ENCODE measurements around the gene SEC23IP. TPM values are rescaled to one million over a fixed set of nuclear protein-coding genes. Genes with fewer than 3 reads are reported as not detected.

The SEC23IP gene
- total RNA-seq, 1 donor from 2014 or later, result 86.2 TPM

DNA sequence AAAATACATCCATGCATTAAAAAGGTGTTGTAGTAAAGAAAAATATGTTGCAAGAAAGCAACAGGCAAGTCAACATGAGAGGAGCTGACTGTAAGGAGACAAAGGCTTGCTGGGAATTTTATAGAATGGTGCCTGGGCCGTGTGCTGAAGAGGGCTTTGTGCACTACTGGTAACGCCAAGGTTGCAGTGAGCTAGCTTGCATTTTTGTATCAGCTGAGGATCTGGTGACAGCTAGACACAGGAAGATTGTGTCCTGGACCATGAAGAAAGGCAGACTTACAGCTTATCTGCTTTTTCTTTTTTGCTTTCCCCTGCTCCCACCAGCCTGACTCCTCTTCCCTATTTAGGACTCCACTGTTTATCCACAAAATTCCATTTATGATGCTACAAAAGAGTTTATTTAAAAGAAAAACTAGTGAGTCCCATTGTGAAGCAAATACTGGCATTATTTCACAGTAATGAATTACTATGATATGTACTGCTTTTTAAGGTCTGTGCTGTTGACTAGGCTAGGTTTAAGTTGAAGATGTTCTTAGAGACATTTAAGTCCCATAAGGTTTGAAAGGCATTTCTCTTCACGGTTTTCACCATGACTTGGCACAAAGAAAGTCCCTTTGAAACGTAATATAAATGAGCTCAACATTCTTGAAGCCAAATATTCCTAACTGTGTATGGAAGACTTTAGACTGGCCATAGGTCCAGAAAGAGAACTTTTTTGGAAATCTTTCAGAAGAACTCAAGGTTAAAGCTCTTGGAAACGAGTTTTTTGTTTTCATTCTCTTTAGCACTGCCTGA lies 88.6 kb downstream of the SEC23IP start:
- H3K9me3 Mint-ChIP-seq, result peaks cover 3% of the 10 kb centered on the region
- H3K27me3 Mint-ChIP-seq (ENCODE audit: low read depth), result no peaks in the 10 kb centered on the region
- DNase-seq (ENCODE audit: low read depth, low spot score), result no peak
- H3K36me3 Mint-ChIP-seq (ENCODE audit: low read depth), result peaks cover 3% of the 10 kb centered on the region
- H3K4me1 Mint-ChIP-seq, result no peaks in the 10 kb centered on the region
- TF ChIP-seq, protein P1, sequence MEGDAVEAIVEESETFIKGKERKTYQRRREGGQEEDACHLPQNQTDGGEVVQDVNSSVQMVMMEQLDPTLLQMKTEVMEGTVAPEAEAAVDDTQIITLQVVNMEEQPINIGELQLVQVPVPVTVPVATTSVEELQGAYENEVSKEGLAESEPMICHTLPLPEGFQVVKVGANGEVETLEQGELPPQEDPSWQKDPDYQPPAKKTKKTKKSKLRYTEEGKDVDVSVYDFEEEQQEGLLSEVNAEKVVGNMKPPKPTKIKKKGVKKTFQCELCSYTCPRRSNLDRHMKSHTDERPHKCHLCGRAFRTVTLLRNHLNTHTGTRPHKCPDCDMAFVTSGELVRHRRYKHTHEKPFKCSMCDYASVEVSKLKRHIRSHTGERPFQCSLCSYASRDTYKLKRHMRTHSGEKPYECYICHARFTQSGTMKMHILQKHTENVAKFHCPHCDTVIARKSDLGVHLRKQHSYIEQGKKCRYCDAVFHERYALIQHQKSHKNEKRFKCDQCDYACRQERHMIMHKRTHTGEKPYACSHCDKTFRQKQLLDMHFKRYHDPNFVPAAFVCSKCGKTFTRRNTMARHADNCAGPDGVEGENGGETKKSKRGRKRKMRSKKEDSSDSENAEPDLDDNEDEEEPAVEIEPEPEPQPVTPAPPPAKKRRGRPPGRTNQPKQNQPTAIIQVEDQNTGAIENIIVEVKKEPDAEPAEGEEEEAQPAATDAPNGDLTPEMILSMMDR (conservative IDR thresholded peaks at IDR 0.05), result no peak
- H3K27ac Mint-ChIP-seq (ENCODE audit: unreplicated experiment), result no peak overlapping the region
- H3K4me3 Mint-ChIP-seq, result no peak overlapping the region

- no peak overlapping the region for H3K27ac Mint-ChIP-seq (ENCODE audit: unreplicated experiment)
- H3K27me3 Mint-ChIP-seq (ENCODE audit: low read depth), result no peaks in the 10 kb centered on the region
- H3K36me3 Mint-ChIP-seq (ENCODE audit: low read depth), result peaks cover 3% of the 10 kb centered on the region
- H3K4me1 Mint-ChIP-seq, result no peaks in the 10 kb centered on the region
- no peak overlapping the region for H3K4me3 Mint-ChIP-seq
- peaks cover 3% of the 10 kb centered on the region for H3K9me3 Mint-ChIP-seq
- TF ChIP-seq, protein P1 (conservative IDR thresholded peaks at IDR 0.05), result no peak
- DNase-seq (ENCODE audit: low read depth, low spot score), result no peak
Observed at GRCh38 chr10:119981826-119982225, 89.3 kb downstream of the SEC23IP start.

DNA sequence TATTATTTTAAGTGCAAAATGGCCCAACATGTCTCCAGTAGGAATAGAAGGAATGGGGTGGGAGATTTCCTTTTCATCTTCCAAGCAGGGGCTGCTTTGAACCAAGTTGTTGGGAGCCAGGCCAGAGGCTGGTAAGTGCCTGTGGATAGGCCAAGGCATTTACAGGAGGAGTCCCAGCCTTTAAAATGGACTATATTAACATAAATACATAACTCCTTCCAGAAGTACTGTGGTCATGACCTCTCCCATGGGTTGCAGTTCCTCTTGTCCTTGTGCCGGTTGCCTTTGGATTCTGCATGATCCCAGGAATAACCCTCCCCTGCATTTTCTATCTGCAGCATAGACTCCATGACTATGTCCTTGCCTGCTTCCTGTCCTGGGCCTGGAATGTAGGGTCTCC lies 95.8 kb downstream of the SEC23IP start:
- no peak overlapping the region for H3K27ac Mint-ChIP-seq (ENCODE audit: unreplicated experiment)
- DNase-seq (ENCODE audit: low read depth, low spot score), result no peak
- H3K27me3 Mint-ChIP-seq (ENCODE audit: low read depth), result peaks cover 10% of the 10 kb centered on the region
- no peak overlapping the region for H3K4me3 Mint-ChIP-seq
- H3K36me3 Mint-ChIP-seq (ENCODE audit: low read depth), result peaks cover 3% of the 10 kb centered on the region
- H3K4me1 Mint-ChIP-seq, result no peaks in the 10 kb centered on the region
- peaks cover 3% of the 10 kb centered on the region for H3K9me3 Mint-ChIP-seq
- TF ChIP-seq, protein P1 (conservative IDR thresholded peaks at IDR 0.05), result no peak

- Mint-ChIP-seq H3K27me3 (ENCODE audit: low read depth) (peaks cover 13% of the 10 kb centered on the region), H3K4me1 (no peaks in the 10 kb centered on the region)
- TF ChIP-seq, protein P1 (conservative IDR thresholded peaks at IDR 0.05), result no peak
Observed at GRCh38 chr10:119989966-119990365, 97.4 kb downstream of the SEC23IP start.

GRCh38 chr10:119991066-119991465 lies 98.5 kb downstream of the SEC23IP start:
- H3K4me3 Mint-ChIP-seq, result no peak overlapping the region

More at GRCh38 chr10:119989966-119990365, 97.4 kb downstream of the SEC23IP start:
- Mint-ChIP-seq H3K27ac (ENCODE audit: unreplicated experiment) (no peak overlapping the region), H3K9me3 (no peaks in the 10 kb centered on the region), H3K4me3 (no peak overlapping the region), H3K36me3 (ENCODE audit: low read depth) (no peaks in the 10 kb centered on the region)
- no peak for DNase-seq (ENCODE audit: low read depth, low spot score)

More at GRCh38 chr10:119991066-119991465, 98.5 kb downstream of the SEC23IP start:
- TF ChIP-seq, protein P1 (conservative IDR thresholded peaks at IDR 0.05), result no peak
- Mint-ChIP-seq H3K4me1 (no peaks in the 10 kb centered on the region), H3K27ac (ENCODE audit: unreplicated experiment) (no peak overlapping the region), H3K36me3 (ENCODE audit: low read depth) (peaks cover under 1% of the 10 kb centered on the region), H3K27me3 (ENCODE audit: low read depth) (peaks cover 15% of the 10 kb centered on the region), H3K9me3 (peaks cover 4% of the 10 kb centered on the region)
- DNase-seq (ENCODE audit: low read depth, low spot score), result no peak
